HCT116 (cell line): ENCODE data around the gene RBM34. TPM values are rescaled to one million over a fixed set of nuclear protein-coding genes. Genes with fewer than 3 reads are reported as not detected.

Source experiments
- ATAC-seq: fragments of 200-7000 bp; cut with Tn5 transposase; 2 replicates; pipeline ENCODE4 v1.9.1; 2020; ENCODE audit warnings: mild to moderate bottlenecking, moderate library complexity
- BruUV-seq: library from RNA; stranded (reverse); fragments of 400-500 nt; replicated peaks from 2 replicates; lab custom pipeline; 2021; lab: Mats Ljungman, UMichigan
- CTCF ChIA-PET: fragments of 300-600 bp; sonication (Branson Sonifier 250); formaldehyde crosslinking; loops from one replicate; lab custom pipeline; 2021; ENCODE audit warnings: antibody characterized with exemption; lab: Charles Lee
- POLR2A ChIA-PET: fragments of 300-600, 350-600 bp; sonication (Branson Sonifier 250); formaldehyde crosslinking; loops from one replicate; lab custom pipeline; 2021; ENCODE audit warnings: antibody characterized with exemption; lab: Charles Lee
- RAD21 ChIA-PET, 2 experiments: fragments of 300-600 bp; sonication (Branson Sonifier 250); formaldehyde crosslinking; loops; one replicate each; lab custom pipeline; 2023; ENCODE audit warnings: low total read pairs in 2 of 2; ENCODE audit not compliant: uncharacterized antibody in 2 of 2, unreplicated experiment in 2 of 2, low non-redundant PET in 1 of 2; lab: Charles Lee
- DNase-seq: peaks from one replicate; pipeline ENCODE4 v3.0.0-alpha.2; 2010; ENCODE audit warnings: low read depth, low spot score
- H2AFZ ChIP-seq: fragments of 200-600 bp; shearing (Covaris generic), sonication (generic); 2 replicates; pipeline ENCODE4 v1.6.1; 2017; ENCODE audit warnings: low read depth, mixed run types, mixed read lengths, antibody characterized with exemption, low read length; ENCODE audit not compliant: poor library complexity, severe bottlenecking
- H3K27ac ChIP-seq: 2 replicates; pipeline ENCODE4 v1.5.1; 2012; ENCODE audit warnings: low read depth, low read length
- H3K27me3 ChIP-seq: fragments of 200-600 bp; sonication (generic); 2 replicates; pipeline ENCODE4 v1.6.1; 2016; ENCODE audit warnings: mixed run types, low read length, mixed read lengths; ENCODE audit not compliant: insufficient read depth
- H3K36me3 ChIP-seq, 2 experiments: fragments of 200-500 bp in 1 of 2; fragments of 200-600 bp in 1 of 2; sonication (Bioruptor generic) in 1 of 2; sonication (generic) in 1 of 2; 2 replicates each; pipeline versions ENCODE4 v1.5.1 to v1.6.1; 2014 to 2016; ENCODE audit warnings: low read length in 2 of 2, inconsistent platforms in 1 of 2, mixed read lengths in 1 of 2, mixed run types in 1 of 2; ENCODE audit not compliant: insufficient read depth in 2 of 2, control insufficient read depth in 1 of 2
- H3K4me1 ChIP-seq, 2 experiments: fragments of 200-600 bp in 1 of 2; sonication (generic) in 1 of 2; 2 replicates each; pipeline versions ENCODE4 v1.5.1 to v1.6.1; 2012 to 2017; ENCODE audit warnings: low read length in 2 of 2, inconsistent platforms in 1 of 2, mild to moderate bottlenecking in 1 of 2, mixed read lengths in 1 of 2, mixed run types in 1 of 2, moderate library complexity in 1 of 2; ENCODE audit not compliant: insufficient read depth in 2 of 2, control insufficient read depth in 1 of 2
- H3K4me2 ChIP-seq: fragments of 200-600 bp; sonication (generic); 2 replicates; pipeline ENCODE4 v1.6.1; 2017; ENCODE audit warnings: mixed run types, low read length, mixed read lengths
- H3K4me3 ChIP-seq, 2 experiments: fragments of 200-600 bp in 1 of 2; sonication (generic) in 1 of 2; replicated peaks in 1 of 2; 2 replicates each; pipeline ENCODE4 v1.5.1; 2011 to 2016; ENCODE audit warnings: low read length in 2 of 2, control low read depth in 1 of 2, low read depth in 1 of 2, mild to moderate bottlenecking in 1 of 2, mixed read lengths in 1 of 2, mixed run types in 1 of 2
- H3K79me2 ChIP-seq: fragments of 200-600 bp; sonication (generic); 2 replicates; pipeline ENCODE4 v1.6.1; 2017; ENCODE audit warnings: mild to moderate bottlenecking, mixed run types, low read length, moderate library complexity, mixed read lengths; ENCODE audit not compliant: insufficient read depth
- H3K9ac ChIP-seq: fragments of 200-600 bp; sonication (generic); 2 replicates; pipeline ENCODE4 v1.6.1; 2016; ENCODE audit warnings: low read length, mixed read lengths
- H3K9me2 ChIP-seq: fragments of 200-600 bp; sonication (generic), shearing (Covaris generic); 2 replicates; pipeline ENCODE4 v1.6.1; 2017; ENCODE audit warnings: mixed run types, mild to moderate bottlenecking, moderate library complexity; ENCODE audit not compliant: insufficient read depth
- H3K9me3 ChIP-seq, 2 experiments: fragments of 200-500 bp in 1 of 2; fragments of 200-600 bp in 1 of 2; sonication (Bioruptor generic) in 1 of 2; sonication (generic) in 1 of 2; 2 replicates each; pipeline ENCODE4 v1.6.1; 2014 to 2017; ENCODE audit warnings: low read length in 2 of 2, mixed read lengths in 2 of 2, inconsistent platforms in 1 of 2, low read depth in 1 of 2, mild to moderate bottlenecking in 1 of 2, mixed run types in 1 of 2, moderate library complexity in 1 of 2; ENCODE audit not compliant: control insufficient read depth in 1 of 2, insufficient read depth in 1 of 2
- H4K20me1 ChIP-seq: fragments of 200-600 bp; sonication (generic), shearing (Covaris generic); 2 replicates; pipeline ENCODE4 v1.6.1; 2017; ENCODE audit warnings: mixed run types, mild to moderate bottlenecking, moderate library complexity; ENCODE audit not compliant: insufficient read depth
- EGR1 ChIP-seq: IDR thresholded peaks from 2 replicates; pipeline ENCODE4 v1.6.1; 2012; ENCODE audit warnings: low read depth
- ELF1 ChIP-seq: IDR thresholded peaks from 2 replicates; pipeline ENCODE4 v1.6.1; 2012; ENCODE audit warnings: low read depth, borderline replicate concordance
- EZH2 ChIP-seq: fragments of 200-600 bp; sonication (generic); IDR thresholded peaks from 2 replicates; pipeline ENCODE4 v1.6.1; 2017; ENCODE audit warnings: antibody characterized with exemption, mixed run types
- EZH2phosphoT487 ChIP-seq: fragments of 200-600 bp; IDR thresholded peaks from 2 replicates; pipeline ENCODE4 v1.6.1; 2018; ENCODE audit warnings: antibody characterized with exemption, borderline replicate concordance
- FOSL1 ChIP-seq: IDR thresholded peaks from 2 replicates; pipeline ENCODE4 v1.6.1; 2012; ENCODE audit warnings: low read depth
- POLR2A ChIP-seq: IDR thresholded peaks from 2 replicates; pipeline ENCODE4 v1.7.0; 2011; ENCODE audit warnings: borderline replicate concordance; ENCODE audit not compliant: insufficient read depth, insufficient read length; ENCODE audit errors: extremely low read depth
- REST ChIP-seq: IDR thresholded peaks from 2 replicates; pipeline ENCODE4 v1.6.1; 2012; ENCODE audit warnings: low read depth
- SP1 ChIP-seq: IDR thresholded peaks from 2 replicates; pipeline ENCODE4 v1.6.1; 2012; ENCODE audit warnings: low read depth
- intact Hi-C: fragments of 100-400 bp; cut with micrococcal nuclease; formaldehyde crosslinking; loops from 2 replicates; pipeline ENCODE4 v1.10.0; 2022
- total RNA-seq: library from RNA; stranded (reverse); gene quantifications from one replicate; pipeline ENCODE4 v1.2.1, GENCODE V29; 2021; ENCODE audit not compliant: unreplicated experiment

Gene RBM34
- total RNA-seq, 1 experiment from 2014 or later = 82.0 TPM

- intact Hi-C loops = loop anchor here (5.0 kb wide), 2 partner anchors 680 to 870 kb away; no protein-coding TSS in a partner anchor
- no peak overlapping the region for H3K9ac ChIP-seq
- no peak for ATAC-seq
- 0 out of 2 replicates have a peak, but pooled peaks cover 3% of the 10 kb centered on the region for H4K20me1 ChIP-seq
- no peaks in the 10 kb centered on the region for H3K9me2 ChIP-seq
- H3K9me3 ChIP-seq = no peaks in the 10 kb centered on the region
- TF ChIP-seq ELF1 (no peak), EZH2 (no peak), POLR2A (no peak), SP1 (no peak), EZH2phosphoT487 (no peak), FOSL1 (no peak), EGR1 (no peak), REST (no peak)
- no peak overlapping the region for H3K4me2 ChIP-seq
- ChIA-PET POLR2A (no interaction called here), RAD21 (no interaction called here), CTCF (interaction anchor here (5.0 kb wide), 1 partner anchor 314 kb away, joined by 36 read pairs; no protein-coding TSS in a partner anchor)
- H3K27ac ChIP-seq = no peak overlapping the region
- no peak overlapping the region for H3K4me3 ChIP-seq
- no peak for DNase-seq
- H3K79me2 ChIP-seq = no peaks in the 10 kb centered on the region
- H3K27me3 ChIP-seq = no peaks in the 10 kb centered on the region
- H3K36me3 ChIP-seq = peaks cover 0 to 5% of the 10 kb centered on the region in 2 experiments; a peak in 1 of 4 replicates
- peaks cover 4 to 14% of the 10 kb centered on the region in 2 experiments; a peak in 3 of 4 replicates for H3K4me1 ChIP-seq
- no peak overlapping the region for H2AFZ ChIP-seq
- no TSS peak for BruUV-seq
These were observed 58.8 kb downstream of the RBM34 start for GRCh38 chr1:235102259-235102582.
